ENCODE measurements around the gene UMOD. TPM values are rescaled to one million over a fixed set of nuclear protein-coding genes. Genes with fewer than 3 reads are reported as not detected.

The UMOD gene
- total RNA-seq, 1 experiment from 2014 or later = not detected

- BruUV-seq (replicated peaks) = no TSS peak
- ATAC-seq = no peak
- Histone ChIP-seq H3K79me2 (ENCODE audit: low read length) (no peaks in the 10 kb centered on the region), H3K4me2 (ENCODE audit: low read length) (no peak overlapping the region), H3K27ac (ENCODE audit: low read length) (no peak overlapping the region), H3K9me3 (ENCODE audit: low read length) (no peaks in the 10 kb centered on the region), H3K4me3 (ENCODE audit: low read length) (no peak overlapping the region), H3K27me3 (ENCODE audit: low read length) (no peaks in the 10 kb centered on the region), H3K4me1 (ENCODE audit: insufficient read depth, low read length) (no peaks in the 10 kb centered on the region), H3K36me3 (ENCODE audit: low read depth, low read length) (no peaks in the 10 kb centered on the region), H3F3A (ENCODE audit: low read length, unreplicated experiment) (no peaks in the 10 kb centered on the region), H3K9ac (ENCODE audit: low read length) (no peak overlapping the region), H3K9me2 (replicated peaks; ENCODE audit: low read length) (no peaks in the 10 kb centered on the region), H2AFZ (ENCODE audit: low read length) (no peak overlapping the region), H4K20me1 (ENCODE audit: low read length) (no peaks in the 10 kb centered on the region)
- no peak for TF ChIP-seq EZH2phosphoT487 (IDR thresholded peaks at IDR 0.05; ENCODE audit: borderline replicate concordance, low read length)
- TF ChIP-seq CTCF (conservative IDR thresholded peaks at IDR 0.05; ENCODE audit: low read depth, low read length) = no peak
- no peak for TF ChIP-seq EZH2 (IDR thresholded peaks at IDR 0.05; ENCODE audit: low read length, unreplicated experiment)
- no peak for DNase-seq
- intact Hi-C loops (cut with micrococcal nuclease) = no loop called here
- ChIA-PET POLR2A (ENCODE audit: unreplicated experiment) (no interaction called here), CTCF (no interaction called here)
These were observed 41.8 kb downstream of the UMOD start for GRCh38 chr16:20310421-20311395.

- Histone ChIP-seq H3F3A (ENCODE audit: low read length, unreplicated experiment) (no peaks in the 10 kb centered on the region), H2AFZ (ENCODE audit: low read length) (no peak overlapping the region), H3K36me3 (ENCODE audit: low read depth, low read length) (no peaks in the 10 kb centered on the region), H3K79me2 (ENCODE audit: low read length) (no peaks in the 10 kb centered on the region), H3K9ac (ENCODE audit: low read length) (no peak overlapping the region), H4K20me1 (ENCODE audit: low read length) (no peaks in the 10 kb centered on the region), H3K27ac (ENCODE audit: low read length) (no peak overlapping the region), H3K4me1 (ENCODE audit: insufficient read depth, low read length) (no peaks in the 10 kb centered on the region), H3K9me2 (replicated peaks; ENCODE audit: low read length) (no peaks in the 10 kb centered on the region), H3K27me3 (ENCODE audit: low read length) (no peaks in the 10 kb centered on the region), H3K4me3 (ENCODE audit: low read length) (no peak overlapping the region), H3K9me3 (ENCODE audit: low read length) (no peaks in the 10 kb centered on the region), H3K4me2 (ENCODE audit: low read length) (no peak overlapping the region)
- no TSS peak for BruUV-seq (replicated peaks)
- DNase-seq (no peak), ATAC-seq (no peak)
- intact Hi-C loops (cut with micrococcal nuclease) = no loop called here
- ChIA-PET POLR2A (ENCODE audit: unreplicated experiment) (no interaction called here), CTCF (no interaction called here)
- TF ChIP-seq EZH2 (IDR thresholded peaks at IDR 0.05; ENCODE audit: low read length, unreplicated experiment) (no peak), CTCF (conservative IDR thresholded peaks at IDR 0.05; ENCODE audit: low read depth, low read length) (no peak), EZH2phosphoT487 (IDR thresholded peaks at IDR 0.05; ENCODE audit: borderline replicate concordance, low read length) (no peak)
These were observed 42.7 kb downstream of the UMOD start for GRCh38 chr16:20309786-20310185.
